Natural killer cell treated with Interleukin-12 subunit alpha and Interleukin-12 subunit beta and Interleukin-15 and Interleukin-18, amount 100 ng/mL, for 72 hours (primary cell): ENCODE measurements around the gene ORC3. TPM values are rescaled to one million over a fixed set of nuclear protein-coding genes. Genes with fewer than 3 reads are reported as not detected.

ENCODE experiments used
- ATAC-seq, 2 donors: fragments of 150-1000 bp; cut with Tn5 transposase in 1 of 2; sonication (Bioruptor Pico), chemical (Tn5 transposase) in 1 of 2; 2 replicates each; pipeline ENCODE4 v1.10.0; 2021
- DNase-seq: peaks from one replicate; pipeline ENCODE4 v3.0.0; 2022; ENCODE audit warnings: low spot score
- H3K27ac Mint-ChIP-seq, 2 donors: 1 replicate in 1 of 2; 2 replicates in 1 of 2; pipeline ENCODE4 v1.8.0; 2022; ENCODE audit warnings: mixed read lengths in 2 of 2, mild to moderate bottlenecking in 1 of 2, moderate library complexity in 1 of 2
- H3K27me3 Mint-ChIP-seq, 2 donors: 1 replicate in 1 of 2; 2 replicates in 1 of 2; pipeline ENCODE4 v1.8.0; 2022; ENCODE audit warnings: mixed read lengths in 2 of 2
- H3K36me3 Mint-ChIP-seq: one replicate; pipeline ENCODE4 v1.8.0; 2022; ENCODE audit warnings: mixed read lengths
- H3K4me1 Mint-ChIP-seq, 2 donors: 1 replicate in 1 of 2; 2 replicates in 1 of 2; pipeline ENCODE4 v1.8.0; 2022; ENCODE audit warnings: low read depth in 2 of 2, mixed read lengths in 2 of 2, mild to moderate bottlenecking in 1 of 2
- H3K4me3 Mint-ChIP-seq: one replicate; pipeline ENCODE4 v1.8.0; 2022; ENCODE audit warnings: mixed read lengths
- H3K9me3 Mint-ChIP-seq: 2 replicates; pipeline ENCODE4 v1.8.0; 2022; ENCODE audit warnings: mixed read lengths
- total RNA-seq, 2 donors: library from RNA; stranded (reverse); gene quantifications; one replicate each; pipeline ENCODE4 v1.2.3, GENCODE V29; 2022

ORC3 gene
- total RNA-seq, 2 donors from 2014 or later = 24.6 to 30.9 TPM

DNA sequence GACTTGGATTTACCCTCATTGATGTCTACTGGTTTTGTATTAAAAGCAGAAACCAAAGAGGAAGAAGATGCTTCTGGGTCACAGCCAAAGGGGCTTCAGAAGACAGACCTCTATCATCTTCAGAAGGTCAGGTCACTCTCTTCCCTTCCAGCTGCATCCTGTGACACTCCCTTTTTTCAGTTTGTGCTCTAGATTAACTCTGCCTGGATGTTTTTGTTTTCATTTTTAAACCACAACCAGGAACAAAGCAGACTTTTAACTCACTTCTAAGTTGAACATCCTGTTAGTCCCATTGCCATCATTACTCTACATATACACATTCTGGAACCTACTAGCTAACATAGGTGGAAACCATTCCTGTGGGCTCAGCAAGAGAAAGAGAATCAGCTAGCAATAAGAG, 66.9 kb downstream of the ORC3 start:
- no peak overlapping the region for H3K27ac Mint-ChIP-seq
- H3K36me3 Mint-ChIP-seq = peaks cover 24% of the 10 kb centered on the region
- DNase-seq (no peak), ATAC-seq (no peak)
- H3K27me3 Mint-ChIP-seq = no peaks in the 10 kb centered on the region
- H3K9me3 Mint-ChIP-seq = no peaks in the 10 kb centered on the region
- H3K4me1 Mint-ChIP-seq = peaks cover 8 to 18% of the 10 kb centered on the region in 2 donors
- H3K4me3 Mint-ChIP-seq = no peak overlapping the region

DNA sequence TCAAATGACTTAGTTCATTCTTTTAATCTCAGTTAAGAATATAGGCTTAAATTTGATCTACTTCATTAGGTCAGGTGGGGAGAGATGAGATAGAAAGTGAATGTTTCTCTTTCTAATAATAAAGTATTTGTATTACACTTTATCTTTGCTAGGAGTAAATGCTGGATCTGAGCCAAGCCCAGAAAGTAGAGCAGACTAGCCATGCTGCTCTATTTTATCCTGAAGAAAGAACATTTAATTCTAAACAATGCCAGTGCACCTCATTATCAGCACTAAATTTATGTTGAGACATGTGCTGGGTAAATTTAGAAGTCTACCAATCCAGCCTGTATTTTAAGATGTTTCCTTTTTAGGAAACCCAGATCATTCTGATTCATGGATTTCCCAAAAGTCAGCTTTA, 68.6 kb downstream of the ORC3 start:
- H3K4me1 Mint-ChIP-seq = peaks cover 4 to 5% of the 10 kb centered on the region in 2 donors
- DNase-seq = no peak
- ATAC-seq = no peak
- no peak overlapping the region for H3K27ac Mint-ChIP-seq
- H3K36me3 Mint-ChIP-seq = peaks cover 18% of the 10 kb centered on the region
- H3K9me3 Mint-ChIP-seq = no peaks in the 10 kb centered on the region
- no peaks in the 10 kb centered on the region for H3K27me3 Mint-ChIP-seq
- no peak overlapping the region for H3K4me3 Mint-ChIP-seq

DNA sequence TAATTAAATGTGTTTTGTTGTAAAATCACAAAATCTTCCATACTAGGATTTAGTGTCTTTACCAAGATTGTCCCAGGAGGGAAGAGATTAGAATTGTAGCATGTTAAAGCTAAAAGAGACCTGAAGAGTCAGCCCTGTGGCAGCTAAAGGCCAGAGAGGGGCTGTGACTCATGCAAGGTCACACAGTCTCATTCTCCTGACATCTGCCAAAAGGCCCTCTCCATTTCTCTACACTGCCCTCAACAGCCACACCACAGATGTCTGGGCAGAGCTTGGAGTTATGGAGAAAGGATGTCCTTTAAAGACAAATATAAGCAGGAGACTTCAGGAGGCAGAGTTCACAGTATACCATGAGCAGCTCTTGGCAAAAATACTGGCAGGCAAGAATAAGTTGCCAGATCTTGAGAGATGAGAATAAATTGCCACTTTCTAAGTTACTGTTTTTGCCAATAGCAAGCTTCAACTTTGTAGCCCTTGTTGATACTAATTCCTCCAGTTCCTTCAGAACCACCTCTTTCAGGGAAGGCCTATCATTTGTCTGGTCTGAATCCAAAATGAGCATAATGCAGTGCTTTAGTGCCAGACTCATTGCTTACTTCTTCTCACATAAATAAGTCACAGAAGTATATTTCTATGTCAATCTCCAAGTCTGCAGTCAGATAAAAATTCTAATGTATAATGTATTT, 70.4 kb downstream of the ORC3 start:
- peaks cover 4 to 5% of the 10 kb centered on the region in 2 donors for H3K4me1 Mint-ChIP-seq
- peaks cover 5% of the 10 kb centered on the region for H3K36me3 Mint-ChIP-seq
- no peak overlapping the region for H3K4me3 Mint-ChIP-seq

DNA sequence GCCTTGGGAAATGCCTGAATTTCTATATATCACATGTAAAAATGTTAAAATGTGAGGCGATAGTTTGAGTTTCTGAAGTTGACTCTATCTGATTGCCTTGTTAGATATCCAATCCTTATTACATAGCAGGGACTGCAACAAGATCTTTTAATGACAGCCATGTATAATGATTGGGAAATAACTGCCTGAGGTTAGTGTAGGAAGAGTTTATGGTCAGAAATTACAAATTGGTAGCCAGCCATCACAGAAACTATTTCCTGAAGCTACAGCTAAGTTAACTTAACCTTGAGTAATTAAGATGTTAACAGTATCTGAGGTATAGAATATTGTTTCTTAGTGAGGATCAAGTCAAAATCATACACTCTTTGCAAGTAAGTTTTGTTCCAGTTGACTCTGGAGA, 71.1 kb downstream of the ORC3 start:
- no peak for ATAC-seq
- peaks cover 5% of the 10 kb centered on the region for H3K36me3 Mint-ChIP-seq
- no peaks in the 10 kb centered on the region for H3K27me3 Mint-ChIP-seq
- H3K9me3 Mint-ChIP-seq = no peaks in the 10 kb centered on the region
- H3K27ac Mint-ChIP-seq = peak overlapping the region in 1 of 2 donors; percentile 33
- DNase-seq = no peak
- H3K4me3 Mint-ChIP-seq = no peak overlapping the region
- peaks cover 4 to 5% of the 10 kb centered on the region in 2 donors for H3K4me1 Mint-ChIP-seq

More for the DNA sequence above, 70.4 kb downstream of the ORC3 start:
- H3K9me3 Mint-ChIP-seq = no peaks in the 10 kb centered on the region
- DNase-seq (no peak), ATAC-seq (no peak)
- peak overlapping the region in 1 of 2 donors; percentile 33 for H3K27ac Mint-ChIP-seq
- no peaks in the 10 kb centered on the region for H3K27me3 Mint-ChIP-seq

DNA sequence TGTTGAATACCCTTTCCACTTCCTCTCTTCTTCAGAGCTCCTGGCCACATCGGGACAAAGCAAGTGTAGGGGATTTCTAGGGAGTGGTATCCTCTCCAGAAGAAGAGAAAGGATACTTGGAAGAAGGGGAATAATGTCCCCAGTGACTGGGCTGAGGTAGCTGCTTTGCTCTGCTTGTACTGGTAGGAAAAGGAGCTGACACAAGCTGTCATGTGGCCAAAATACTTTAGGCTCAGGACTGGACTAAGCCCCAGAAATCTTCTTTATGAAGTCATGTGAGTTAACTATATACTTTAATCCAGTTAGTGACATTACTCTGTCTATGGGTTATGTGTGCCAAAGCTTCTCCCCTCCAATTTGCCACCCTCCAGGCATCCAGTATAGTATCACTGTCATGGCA, 71.6 kb downstream of the ORC3 start:
- Mint-ChIP-seq H3K9me3 (no peaks in the 10 kb centered on the region), H3K4me3 (no peak overlapping the region), H3K27me3 (no peaks in the 10 kb centered on the region), H3K27ac (peak overlapping the region in 1 of 2 donors; percentile 33), H3K36me3 (peaks cover 5% of the 10 kb centered on the region), H3K4me1 (peaks cover 4 to 5% of the 10 kb centered on the region in 2 donors)
- DNase-seq = no peak
- ATAC-seq = no peak

DNA sequence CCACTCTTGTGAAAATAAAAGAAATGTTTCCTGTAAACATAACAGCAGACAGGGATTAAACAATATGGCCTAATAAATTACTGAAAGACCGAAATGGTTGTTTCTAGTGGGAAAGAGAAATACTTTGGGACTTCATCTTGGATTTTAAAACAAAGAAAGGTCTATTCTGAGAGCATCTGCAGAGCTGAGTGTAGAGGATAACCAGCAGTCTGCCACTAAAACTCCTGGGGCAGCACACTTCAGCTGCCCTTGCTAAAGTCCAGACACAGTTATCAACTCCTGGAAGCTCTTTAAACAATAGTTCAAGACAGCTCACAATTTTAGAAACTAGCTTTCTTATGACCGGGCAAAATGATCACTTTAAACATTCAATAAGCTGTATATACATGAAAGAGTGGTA, 73.5 kb downstream of the ORC3 start:
- Mint-ChIP-seq H3K27me3 (no peaks in the 10 kb centered on the region), H3K36me3 (no peaks in the 10 kb centered on the region), H3K4me3 (no peak overlapping the region), H3K27ac (no peak overlapping the region), H3K9me3 (no peaks in the 10 kb centered on the region), H3K4me1 (peaks cover 4 to 5% of the 10 kb centered on the region in 2 donors)
- no peak for DNase-seq
- no peak for ATAC-seq

DNA sequence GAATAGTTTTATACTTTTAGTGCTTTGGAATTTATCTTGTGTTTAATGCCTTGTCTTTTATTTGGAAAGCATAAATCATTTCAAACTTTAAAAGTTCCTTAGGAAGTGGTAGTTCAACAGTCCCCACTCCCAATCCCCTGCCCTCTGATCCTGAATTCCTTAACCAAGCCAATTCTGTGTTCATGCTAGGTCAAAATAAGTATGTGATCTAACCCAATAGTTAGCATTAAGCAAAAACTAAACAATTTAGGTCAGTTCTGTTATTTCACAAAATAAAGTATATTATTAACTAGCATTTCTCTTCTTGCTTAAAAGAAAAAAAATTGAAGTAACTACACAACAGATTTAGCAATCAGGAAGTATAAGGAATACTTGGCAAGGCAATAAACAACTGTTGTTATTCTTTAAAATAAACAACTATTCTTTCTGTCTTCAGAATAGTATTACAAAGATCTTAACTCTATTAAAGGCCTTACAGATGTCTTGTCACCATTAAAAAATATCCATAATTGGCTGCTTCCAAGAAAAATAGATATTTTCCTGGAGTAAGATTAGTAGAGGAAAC, 75.1 kb downstream of the ORC3 start:
- H3K27ac Mint-ChIP-seq = no peak overlapping the region

DNA sequence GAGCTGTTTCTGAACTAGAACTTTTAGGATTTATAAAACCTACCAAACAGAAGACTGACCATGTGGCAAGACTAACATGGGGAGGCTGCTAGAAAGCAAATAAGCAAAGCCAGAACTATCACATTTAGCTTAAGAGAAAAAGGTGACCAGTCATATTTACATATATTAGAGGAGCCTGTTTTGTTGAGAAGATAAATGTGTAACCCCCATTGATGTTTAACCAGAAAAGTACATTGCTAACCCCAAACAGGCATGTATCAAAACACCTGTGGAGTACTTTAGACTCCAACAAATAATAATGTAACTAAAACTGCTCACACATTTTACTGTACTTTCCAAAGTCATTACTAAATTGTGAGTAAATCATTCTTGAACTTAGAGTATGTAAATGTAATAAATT, 77.1 kb downstream of the ORC3 start:
- Mint-ChIP-seq H3K36me3 (peaks cover 17% of the 10 kb centered on the region), H3K27me3 (no peaks in the 10 kb centered on the region), H3K4me3 (no peak overlapping the region), H3K27ac (no peak overlapping the region), H3K4me1 (peaks cover 18 to 19% of the 10 kb centered on the region in 2 donors), H3K9me3 (no peaks in the 10 kb centered on the region)
- DNase-seq = no peak
- ATAC-seq = no peak

More for the DNA sequence above, 75.1 kb downstream of the ORC3 start:
- ATAC-seq (no peak), DNase-seq (no peak)
- Mint-ChIP-seq H3K36me3 (no peaks in the 10 kb centered on the region), H3K4me3 (no peak overlapping the region), H3K4me1 (peaks cover 5 to 8% of the 10 kb centered on the region in 2 donors), H3K27me3 (no peaks in the 10 kb centered on the region), H3K9me3 (no peaks in the 10 kb centered on the region)

DNA sequence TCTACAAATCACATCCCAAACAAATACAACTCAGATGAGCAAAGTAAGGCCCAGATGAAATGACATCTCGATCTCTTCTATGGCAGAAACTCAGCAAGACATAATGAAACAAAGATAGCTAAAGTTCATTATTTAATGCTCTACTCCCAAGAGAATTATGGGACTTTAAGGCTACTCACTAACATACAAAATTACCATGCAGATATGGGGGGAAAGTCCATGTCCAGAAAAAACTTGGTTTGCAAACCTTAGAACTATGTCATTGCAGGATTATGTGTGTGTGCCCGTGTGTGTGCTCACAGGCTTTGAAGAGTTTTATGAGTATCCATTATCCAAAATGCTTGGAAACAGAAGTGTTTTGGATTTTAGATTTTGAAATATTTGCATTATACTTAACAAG, 78.1 kb downstream of the ORC3 start:
- no peak overlapping the region for H3K4me3 Mint-ChIP-seq
- H3K27ac Mint-ChIP-seq = no peak overlapping the region
- H3K4me1 Mint-ChIP-seq = peaks cover 19 to 22% of the 10 kb centered on the region in 2 donors
- DNase-seq (no peak), ATAC-seq (no peak)
- no peaks in the 10 kb centered on the region for H3K27me3 Mint-ChIP-seq
- H3K9me3 Mint-ChIP-seq = no peaks in the 10 kb centered on the region
- peaks cover 19% of the 10 kb centered on the region for H3K36me3 Mint-ChIP-seq

DNA sequence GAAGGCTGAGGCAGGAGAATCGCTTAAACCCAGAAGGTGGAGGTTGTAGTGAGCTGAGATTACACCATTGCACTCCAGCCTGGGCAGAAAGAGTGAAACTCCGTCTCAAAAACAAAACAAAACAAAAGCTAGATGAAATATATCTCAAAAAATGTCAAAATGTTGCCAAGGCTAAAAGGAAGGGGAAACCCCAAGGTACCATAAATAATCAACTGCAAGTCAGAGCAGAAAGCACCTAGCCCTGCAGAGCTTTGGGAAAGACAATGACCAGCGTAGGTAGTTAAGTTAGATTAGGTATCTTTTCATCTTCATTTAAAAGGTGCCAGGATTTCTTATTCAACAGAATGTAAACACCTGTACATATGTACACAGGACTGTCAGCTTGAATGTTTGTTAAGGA, 79.1 kb downstream of the ORC3 start:
- ATAC-seq (no peak), DNase-seq (no peak)
- no peak overlapping the region for H3K27ac Mint-ChIP-seq
- peaks cover 19 to 22% of the 10 kb centered on the region in 2 donors for H3K4me1 Mint-ChIP-seq
- H3K36me3 Mint-ChIP-seq = peaks cover 19% of the 10 kb centered on the region
- H3K4me3 Mint-ChIP-seq = no peak overlapping the region
- H3K27me3 Mint-ChIP-seq = no peaks in the 10 kb centered on the region
- H3K9me3 Mint-ChIP-seq = no peaks in the 10 kb centered on the region

DNA sequence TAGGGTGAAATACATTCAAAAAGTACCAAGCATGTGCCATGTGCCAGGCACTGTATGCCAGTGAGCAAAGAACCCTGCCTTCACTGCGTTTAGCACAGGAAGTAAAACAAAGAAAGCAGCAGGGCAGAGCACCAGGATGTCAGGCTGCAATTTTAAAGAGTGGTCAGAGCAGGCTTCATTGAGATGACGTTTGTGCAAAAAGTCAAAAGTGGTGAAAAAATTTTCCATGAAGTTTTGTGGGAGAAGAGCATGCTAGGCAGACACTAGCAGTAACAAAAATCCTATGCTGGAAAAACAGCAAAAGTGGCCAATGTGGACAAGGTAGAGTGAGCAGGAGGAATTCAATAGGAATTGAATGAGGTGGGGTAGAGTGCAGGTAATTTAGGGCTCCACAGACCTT, 80.8 kb downstream of the ORC3 start:
- no peaks in the 10 kb centered on the region for H3K9me3 Mint-ChIP-seq
- ATAC-seq = peak in 1 of 2 donors; percentile 59
- no peak for DNase-seq
- H3K4me1 Mint-ChIP-seq = peaks cover 19 to 22% of the 10 kb centered on the region in 2 donors
- no peaks in the 10 kb centered on the region for H3K27me3 Mint-ChIP-seq
- peak overlapping the region; percentile 40 to 58 for H3K27ac Mint-ChIP-seq
- H3K4me3 Mint-ChIP-seq = peak overlapping the region; percentile 38
- H3K36me3 Mint-ChIP-seq = peaks cover 25% of the 10 kb centered on the region

DNA sequence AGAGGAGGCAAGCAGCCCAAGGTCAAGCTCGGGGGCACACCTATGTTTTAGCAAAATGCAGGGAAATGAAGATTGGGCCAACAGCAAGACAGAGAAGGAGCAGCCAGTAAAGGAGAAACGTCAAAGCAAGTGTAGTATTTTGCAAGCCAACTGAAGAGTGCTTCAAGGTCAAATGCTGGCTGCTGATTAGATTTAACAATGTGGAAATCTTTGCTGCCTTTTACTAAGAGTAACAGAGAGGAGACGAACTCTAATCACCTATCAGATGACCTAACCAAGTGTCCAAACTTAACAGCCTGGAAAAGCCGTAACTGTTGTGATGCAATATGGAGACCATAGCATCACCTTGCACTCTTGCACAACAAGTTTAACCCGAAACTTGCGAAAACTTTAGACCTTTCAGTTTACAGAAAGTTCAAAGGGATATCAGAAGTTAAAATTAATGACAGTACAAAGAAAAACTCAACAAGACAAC, 81.7 kb downstream of the ORC3 start:
- peak in 1 of 2 donors; percentile 68 for ATAC-seq
- peak overlapping the region; percentile 40 to 58 for H3K27ac Mint-ChIP-seq
- DNase-seq = no peak
- H3K36me3 Mint-ChIP-seq = peaks cover 25% of the 10 kb centered on the region
- H3K4me1 Mint-ChIP-seq = peaks cover 21 to 22% of the 10 kb centered on the region in 2 donors
- H3K9me3 Mint-ChIP-seq = no peaks in the 10 kb centered on the region
- H3K27me3 Mint-ChIP-seq = no peaks in the 10 kb centered on the region
- peak overlapping the region; percentile 28 for H3K4me3 Mint-ChIP-seq

DNA sequence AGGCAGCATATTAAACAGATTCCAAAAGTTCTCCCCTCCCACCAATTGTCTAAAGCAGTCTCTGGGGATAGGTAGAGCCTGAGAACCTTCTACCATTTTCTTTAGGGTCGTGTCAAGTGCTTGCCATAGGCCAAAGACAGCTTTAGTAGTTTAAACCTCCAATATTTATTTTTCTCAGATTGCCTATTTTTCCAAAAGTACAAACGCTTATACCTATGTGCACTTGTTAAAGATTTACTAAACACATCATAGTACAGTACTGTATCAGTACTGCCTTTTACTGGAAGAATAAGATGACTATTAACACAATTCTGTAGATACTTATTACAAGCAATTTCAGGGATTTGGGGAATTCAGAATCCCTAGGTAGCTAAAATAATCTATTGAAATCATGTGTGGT, 82.7 kb downstream of the ORC3 start:
- no peaks in the 10 kb centered on the region for H3K27me3 Mint-ChIP-seq
- peaks cover 27% of the 10 kb centered on the region for H3K36me3 Mint-ChIP-seq
- H3K4me1 Mint-ChIP-seq = peaks cover 24 to 25% of the 10 kb centered on the region in 2 donors
- H3K4me3 Mint-ChIP-seq = no peak overlapping the region
- no peaks in the 10 kb centered on the region for H3K9me3 Mint-ChIP-seq
- DNase-seq (no peak), ATAC-seq (no peak)
- no peak overlapping the region for H3K27ac Mint-ChIP-seq

DNA sequence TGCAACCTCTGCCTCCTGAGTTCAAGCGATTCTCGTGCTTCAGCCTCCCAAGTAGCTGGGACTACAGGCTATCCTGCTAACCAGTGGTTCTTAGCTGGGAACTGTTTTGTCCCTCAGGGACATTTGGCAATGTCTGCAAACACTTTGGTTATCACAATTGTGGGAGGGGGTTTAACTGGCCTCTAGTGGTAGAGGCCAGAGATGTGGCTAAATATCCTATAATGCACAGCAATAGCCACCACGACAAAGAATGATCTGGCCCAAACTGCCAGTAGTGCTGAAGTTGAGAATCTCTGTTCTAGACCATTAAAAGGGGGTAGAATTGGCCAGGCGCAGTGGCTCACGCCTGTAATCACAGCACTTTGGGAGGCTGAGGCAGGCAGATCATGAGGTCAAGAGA, 83.3 kb downstream of the ORC3 start:
- no peaks in the 10 kb centered on the region for H3K27me3 Mint-ChIP-seq
- no peak overlapping the region for H3K4me3 Mint-ChIP-seq
- H3K36me3 Mint-ChIP-seq = peaks cover 31% of the 10 kb centered on the region
- ATAC-seq = no peak
- peaks cover 28 to 30% of the 10 kb centered on the region in 2 donors for H3K4me1 Mint-ChIP-seq
- no peak overlapping the region for H3K27ac Mint-ChIP-seq
- no peak for DNase-seq
- H3K9me3 Mint-ChIP-seq = no peaks in the 10 kb centered on the region
